Measurements from ENCODE around the gene CLCA2. TPM values are rescaled to one million over a fixed set of nuclear protein-coding genes. Genes with fewer than 3 reads are reported as not detected.

Gene CLCA2
- total and polyA plus RNA-seq, 2 of the 8 experiments (the other 6 are each of a cell fraction or from before 2014, with no cell fraction given): not detected

DNA sequence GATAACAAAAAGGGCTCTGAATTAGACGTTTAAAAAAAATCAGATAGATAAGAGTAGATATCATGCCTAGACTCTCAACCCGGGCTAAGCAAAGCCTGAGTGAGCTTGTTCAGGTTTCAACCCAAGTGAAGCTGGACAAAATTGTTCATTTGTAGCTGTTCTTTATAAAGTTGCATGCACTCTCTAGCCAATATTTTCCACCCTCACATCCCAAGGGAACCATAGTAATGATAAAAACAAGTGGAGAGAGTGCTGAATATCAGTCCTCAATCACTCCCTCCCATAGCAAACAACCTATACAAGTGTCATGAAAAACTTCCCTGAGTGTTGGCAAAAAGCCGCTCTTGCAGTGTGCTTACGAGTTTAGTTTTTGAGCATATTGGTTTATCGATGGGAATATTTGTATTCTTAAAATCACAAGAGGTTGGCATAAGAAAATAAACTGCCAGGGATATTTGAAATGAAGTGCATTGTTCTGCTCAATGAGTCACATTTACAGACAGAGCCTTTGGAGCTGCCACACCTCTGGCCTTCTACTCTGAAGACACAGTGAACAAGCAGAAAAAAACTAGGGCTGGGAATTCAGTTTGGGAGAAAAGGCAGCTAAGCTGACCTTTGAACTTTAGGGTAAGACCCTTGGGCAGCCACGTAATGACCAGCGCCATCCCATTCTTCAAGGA lies 2.2 kb upstream of the CLCA2 start (continued):
- TF ChIP-seq, protein P1, sequence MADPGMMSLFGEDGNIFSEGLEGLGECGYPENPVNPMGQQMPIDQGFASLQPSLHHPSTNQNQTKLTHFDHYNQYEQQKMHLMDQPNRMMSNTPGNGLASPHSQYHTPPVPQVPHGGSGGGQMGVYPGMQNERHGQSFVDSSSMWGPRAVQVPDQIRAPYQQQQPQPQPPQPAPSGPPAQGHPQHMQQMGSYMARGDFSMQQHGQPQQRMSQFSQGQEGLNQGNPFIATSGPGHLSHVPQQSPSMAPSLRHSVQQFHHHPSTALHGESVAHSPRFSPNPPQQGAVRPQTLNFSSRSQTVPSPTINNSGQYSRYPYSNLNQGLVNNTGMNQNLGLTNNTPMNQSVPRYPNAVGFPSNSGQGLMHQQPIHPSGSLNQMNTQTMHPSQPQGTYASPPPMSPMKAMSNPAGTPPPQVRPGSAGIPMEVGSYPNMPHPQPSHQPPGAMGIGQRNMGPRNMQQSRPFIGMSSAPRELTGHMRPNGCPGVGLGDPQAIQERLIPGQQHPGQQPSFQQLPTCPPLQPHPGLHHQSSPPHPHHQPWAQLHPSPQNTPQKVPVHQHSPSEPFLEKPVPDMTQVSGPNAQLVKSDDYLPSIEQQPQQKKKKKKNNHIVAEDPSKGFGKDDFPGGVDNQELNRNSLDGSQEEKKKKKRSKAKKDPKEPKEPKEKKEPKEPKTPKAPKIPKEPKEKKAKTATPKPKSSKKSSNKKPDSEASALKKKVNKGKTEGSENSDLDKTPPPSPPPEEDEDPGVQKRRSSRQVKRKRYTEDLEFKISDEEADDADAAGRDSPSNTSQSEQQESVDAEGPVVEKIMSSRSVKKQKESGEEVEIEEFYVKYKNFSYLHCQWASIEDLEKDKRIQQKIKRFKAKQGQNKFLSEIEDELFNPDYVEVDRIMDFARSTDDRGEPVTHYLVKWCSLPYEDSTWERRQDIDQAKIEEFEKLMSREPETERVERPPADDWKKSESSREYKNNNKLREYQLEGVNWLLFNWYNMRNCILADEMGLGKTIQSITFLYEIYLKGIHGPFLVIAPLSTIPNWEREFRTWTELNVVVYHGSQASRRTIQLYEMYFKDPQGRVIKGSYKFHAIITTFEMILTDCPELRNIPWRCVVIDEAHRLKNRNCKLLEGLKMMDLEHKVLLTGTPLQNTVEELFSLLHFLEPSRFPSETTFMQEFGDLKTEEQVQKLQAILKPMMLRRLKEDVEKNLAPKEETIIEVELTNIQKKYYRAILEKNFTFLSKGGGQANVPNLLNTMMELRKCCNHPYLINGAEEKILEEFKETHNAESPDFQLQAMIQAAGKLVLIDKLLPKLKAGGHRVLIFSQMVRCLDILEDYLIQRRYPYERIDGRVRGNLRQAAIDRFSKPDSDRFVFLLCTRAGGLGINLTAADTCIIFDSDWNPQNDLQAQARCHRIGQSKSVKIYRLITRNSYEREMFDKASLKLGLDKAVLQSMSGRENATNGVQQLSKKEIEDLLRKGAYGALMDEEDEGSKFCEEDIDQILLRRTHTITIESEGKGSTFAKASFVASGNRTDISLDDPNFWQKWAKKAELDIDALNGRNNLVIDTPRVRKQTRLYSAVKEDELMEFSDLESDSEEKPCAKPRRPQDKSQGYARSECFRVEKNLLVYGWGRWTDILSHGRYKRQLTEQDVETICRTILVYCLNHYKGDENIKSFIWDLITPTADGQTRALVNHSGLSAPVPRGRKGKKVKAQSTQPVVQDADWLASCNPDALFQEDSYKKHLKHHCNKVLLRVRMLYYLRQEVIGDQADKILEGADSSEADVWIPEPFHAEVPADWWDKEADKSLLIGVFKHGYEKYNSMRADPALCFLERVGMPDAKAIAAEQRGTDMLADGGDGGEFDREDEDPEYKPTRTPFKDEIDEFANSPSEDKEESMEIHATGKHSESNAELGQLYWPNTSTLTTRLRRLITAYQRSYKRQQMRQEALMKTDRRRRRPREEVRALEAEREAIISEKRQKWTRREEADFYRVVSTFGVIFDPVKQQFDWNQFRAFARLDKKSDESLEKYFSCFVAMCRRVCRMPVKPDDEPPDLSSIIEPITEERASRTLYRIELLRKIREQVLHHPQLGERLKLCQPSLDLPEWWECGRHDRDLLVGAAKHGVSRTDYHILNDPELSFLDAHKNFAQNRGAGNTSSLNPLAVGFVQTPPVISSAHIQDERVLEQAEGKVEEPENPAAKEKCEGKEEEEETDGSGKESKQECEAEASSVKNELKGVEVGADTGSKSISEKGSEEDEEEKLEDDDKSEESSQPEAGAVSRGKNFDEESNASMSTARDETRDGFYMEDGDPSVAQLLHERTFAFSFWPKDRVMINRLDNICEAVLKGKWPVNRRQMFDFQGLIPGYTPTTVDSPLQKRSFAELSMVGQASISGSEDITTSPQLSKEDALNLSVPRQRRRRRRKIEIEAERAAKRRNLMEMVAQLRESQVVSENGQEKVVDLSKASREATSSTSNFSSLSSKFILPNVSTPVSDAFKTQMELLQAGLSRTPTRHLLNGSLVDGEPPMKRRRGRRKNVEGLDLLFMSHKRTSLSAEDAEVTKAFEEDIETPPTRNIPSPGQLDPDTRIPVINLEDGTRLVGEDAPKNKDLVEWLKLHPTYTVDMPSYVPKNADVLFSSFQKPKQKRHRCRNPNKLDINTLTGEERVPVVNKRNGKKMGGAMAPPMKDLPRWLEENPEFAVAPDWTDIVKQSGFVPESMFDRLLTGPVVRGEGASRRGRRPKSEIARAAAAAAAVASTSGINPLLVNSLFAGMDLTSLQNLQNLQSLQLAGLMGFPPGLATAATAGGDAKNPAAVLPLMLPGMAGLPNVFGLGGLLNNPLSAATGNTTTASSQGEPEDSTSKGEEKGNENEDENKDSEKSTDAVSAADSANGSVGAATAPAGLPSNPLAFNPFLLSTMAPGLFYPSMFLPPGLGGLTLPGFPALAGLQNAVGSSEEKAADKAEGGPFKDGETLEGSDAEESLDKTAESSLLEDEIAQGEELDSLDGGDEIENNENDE (IDR thresholded peaks at IDR 0.05; ENCODE audit: insufficient replicate concordance, low read length): no peak
- TF ChIP-seq POLR2AphosphoS5 (IDR thresholded peaks at IDR 0.05; ENCODE audit: low read depth, low read length): no peak
- TF ChIP-seq EGR1 (IDR thresholded peaks at IDR 0.05; ENCODE audit: borderline replicate concordance, low read depth, low read length): no peak
- TF ChIP-seq BACH1 (IDR thresholded peaks at IDR 0.05; ENCODE audit: low read length): no peak
- no peak for TF ChIP-seq SIX5 (IDR thresholded peaks at IDR 0.05; ENCODE audit: low read depth, low read length)
- TF ChIP-seq FOSL1 (IDR thresholded peaks at IDR 0.05; ENCODE audit: insufficient read depth, low read depth, low read length): no peak
- TF ChIP-seq SUZ12 (IDR thresholded peaks at IDR 0.05; ENCODE audit: low read length): no peak
- TF ChIP-seq CBX5 (IDR thresholded peaks at IDR 0.05; ENCODE audit: low read depth, low read length): no peak
- TF ChIP-seq ASH2L (IDR thresholded peaks at IDR 0.05; ENCODE audit: low read length): no peak

All from H1 (cell line).